MM.1S (cell line): ENCODE results near the gene SFT2D3.

Source experiments
- EZH2phosphoT487 ChIP-seq: fragments of 300-600 bp; sonication (generic); IDR thresholded peaks from 2 replicates; pipeline ENCODE4 v1.6.1; 2018; ENCODE audit warnings: antibody characterized with exemption, low read length
- TF ChIP-seq, protein P1 (sequence below): fragments of 300-600 bp; sonication (generic); IDR thresholded peaks from 2 replicates; pipeline ENCODE4 v1.5.1; 2016; ENCODE audit warnings: antibody characterized with exemption, low read length, mixed read lengths

DNA sequence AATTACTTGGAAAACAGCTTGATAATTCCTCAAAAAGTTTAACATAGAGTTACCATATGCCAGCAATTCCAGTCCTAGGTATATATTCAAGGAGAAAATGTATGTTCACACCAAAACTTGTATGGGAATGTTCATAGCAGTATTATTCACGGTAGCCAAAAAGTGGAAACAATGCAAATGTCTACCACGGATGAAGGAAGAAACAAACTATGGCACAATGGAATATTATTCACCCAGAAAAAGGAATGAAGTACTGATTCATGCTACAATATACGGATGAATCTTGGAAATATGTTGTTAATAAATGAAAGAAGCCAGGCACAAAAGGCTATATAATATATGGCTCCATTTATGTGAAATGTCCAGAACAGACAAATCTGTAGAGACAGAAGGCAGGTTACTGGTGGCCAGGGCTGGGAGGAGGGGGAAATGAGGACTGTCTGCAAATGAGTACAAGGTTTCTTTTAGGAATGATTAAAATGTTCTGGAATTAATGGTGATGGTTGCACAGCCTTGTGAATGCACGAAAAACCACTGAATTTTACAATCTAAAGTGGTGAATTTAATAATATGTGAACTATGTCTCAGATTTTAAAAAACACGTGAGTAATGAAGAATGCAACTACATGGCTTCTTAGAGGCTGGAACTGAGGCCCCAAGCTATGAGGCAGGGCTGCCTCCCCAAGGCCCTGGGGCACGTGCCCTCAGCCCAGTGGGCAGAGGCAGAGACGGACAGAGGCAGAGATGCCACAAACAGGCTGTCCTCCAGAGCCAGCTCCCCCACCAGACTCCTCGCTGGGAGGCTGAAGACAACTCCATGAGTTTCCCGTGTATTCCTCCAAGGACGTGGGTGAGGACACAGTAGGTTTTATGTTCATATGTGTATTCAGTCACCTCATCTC is 31.0 kb upstream of the SFT2D3 start:
- TF ChIP-seq EZH2phosphoT487: no peak
- TF ChIP-seq, protein P1, sequence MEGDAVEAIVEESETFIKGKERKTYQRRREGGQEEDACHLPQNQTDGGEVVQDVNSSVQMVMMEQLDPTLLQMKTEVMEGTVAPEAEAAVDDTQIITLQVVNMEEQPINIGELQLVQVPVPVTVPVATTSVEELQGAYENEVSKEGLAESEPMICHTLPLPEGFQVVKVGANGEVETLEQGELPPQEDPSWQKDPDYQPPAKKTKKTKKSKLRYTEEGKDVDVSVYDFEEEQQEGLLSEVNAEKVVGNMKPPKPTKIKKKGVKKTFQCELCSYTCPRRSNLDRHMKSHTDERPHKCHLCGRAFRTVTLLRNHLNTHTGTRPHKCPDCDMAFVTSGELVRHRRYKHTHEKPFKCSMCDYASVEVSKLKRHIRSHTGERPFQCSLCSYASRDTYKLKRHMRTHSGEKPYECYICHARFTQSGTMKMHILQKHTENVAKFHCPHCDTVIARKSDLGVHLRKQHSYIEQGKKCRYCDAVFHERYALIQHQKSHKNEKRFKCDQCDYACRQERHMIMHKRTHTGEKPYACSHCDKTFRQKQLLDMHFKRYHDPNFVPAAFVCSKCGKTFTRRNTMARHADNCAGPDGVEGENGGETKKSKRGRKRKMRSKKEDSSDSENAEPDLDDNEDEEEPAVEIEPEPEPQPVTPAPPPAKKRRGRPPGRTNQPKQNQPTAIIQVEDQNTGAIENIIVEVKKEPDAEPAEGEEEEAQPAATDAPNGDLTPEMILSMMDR: no peak
